ENCODE data around the gene ADRM1. TPM values are rescaled to one million over a fixed set of nuclear protein-coding genes. Genes with fewer than 3 reads are reported as not detected.

ADRM1 gene, protein sequence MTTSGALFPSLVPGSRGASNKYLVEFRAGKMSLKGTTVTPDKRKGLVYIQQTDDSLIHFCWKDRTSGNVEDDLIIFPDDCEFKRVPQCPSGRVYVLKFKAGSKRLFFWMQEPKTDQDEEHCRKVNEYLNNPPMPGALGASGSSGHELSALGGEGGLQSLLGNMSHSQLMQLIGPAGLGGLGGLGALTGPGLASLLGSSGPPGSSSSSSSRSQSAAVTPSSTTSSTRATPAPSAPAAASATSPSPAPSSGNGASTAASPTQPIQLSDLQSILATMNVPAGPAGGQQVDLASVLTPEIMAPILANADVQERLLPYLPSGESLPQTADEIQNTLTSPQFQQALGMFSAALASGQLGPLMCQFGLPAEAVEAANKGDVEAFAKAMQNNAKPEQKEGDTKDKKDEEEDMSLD
- polyA plus RNA-seq (2011; rRNA removed) (58.5 and 80.7 TPM in 2 replicates), polyA minus RNA-seq (2011; rRNA and poly(A)+ RNA removed) (35.2 and 42.5 TPM in 2 replicates)

DNA sequence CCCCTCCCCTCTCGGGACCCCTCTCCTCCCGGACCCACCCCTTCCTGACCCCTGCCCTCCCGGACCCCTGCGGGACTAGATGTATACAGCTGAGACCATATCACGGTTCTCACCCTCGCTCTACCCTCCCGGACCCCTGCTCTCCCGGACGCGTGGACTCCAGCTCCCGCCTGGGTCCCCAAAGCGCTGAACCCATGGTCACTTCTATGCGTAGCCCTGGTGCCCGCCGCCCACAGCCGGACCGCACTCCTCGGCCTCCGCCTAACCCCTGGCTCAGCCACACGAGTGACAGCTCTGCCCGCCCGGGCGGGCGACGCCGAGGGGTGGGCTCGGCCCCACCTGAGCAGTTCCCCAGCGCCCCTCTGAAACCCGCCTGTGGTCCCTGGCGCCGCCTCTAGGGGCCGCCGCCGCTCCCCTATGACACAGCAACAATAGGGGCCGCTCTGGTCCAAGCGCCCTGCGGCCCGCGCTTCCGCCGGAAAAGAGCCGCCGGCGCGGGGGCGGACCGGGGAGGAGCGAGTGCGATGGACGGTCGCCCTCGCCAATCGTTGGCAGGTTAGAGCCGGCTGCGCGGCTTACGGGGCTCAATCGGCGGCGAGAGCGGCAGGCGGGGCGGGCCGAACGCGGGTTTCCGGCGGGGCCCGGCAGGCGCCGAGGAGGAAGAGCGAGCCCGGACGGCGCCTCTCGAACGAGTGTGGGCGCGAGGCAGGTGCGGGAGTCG is at the start of gene ADRM1:
ADRM1 (plus strand) TSS at position 657 of the 721 bp plus-strand sequence. CDS start 572 bp downstream, outside the sequence.
- Histone ChIP-seq H3K27me3 (ENCODE audit: control insufficient read depth, insufficient read depth, low read length) (no peaks in the 10 kb centered on the region), H3K4me3 (ENCODE audit: low read depth, low read length) (peak within 1 kb of the TSS; percentile 86), H3K9me3 (ENCODE audit: control insufficient read depth, insufficient read depth, low read length) (no peaks in the 10 kb centered on the region; the same call in 1 of the 2 replicates), H3K27ac (ENCODE audit: low read depth, low read length) (peak within 1 kb of the TSS; percentile 95)
- TF ChIP-seq, protein P1, sequence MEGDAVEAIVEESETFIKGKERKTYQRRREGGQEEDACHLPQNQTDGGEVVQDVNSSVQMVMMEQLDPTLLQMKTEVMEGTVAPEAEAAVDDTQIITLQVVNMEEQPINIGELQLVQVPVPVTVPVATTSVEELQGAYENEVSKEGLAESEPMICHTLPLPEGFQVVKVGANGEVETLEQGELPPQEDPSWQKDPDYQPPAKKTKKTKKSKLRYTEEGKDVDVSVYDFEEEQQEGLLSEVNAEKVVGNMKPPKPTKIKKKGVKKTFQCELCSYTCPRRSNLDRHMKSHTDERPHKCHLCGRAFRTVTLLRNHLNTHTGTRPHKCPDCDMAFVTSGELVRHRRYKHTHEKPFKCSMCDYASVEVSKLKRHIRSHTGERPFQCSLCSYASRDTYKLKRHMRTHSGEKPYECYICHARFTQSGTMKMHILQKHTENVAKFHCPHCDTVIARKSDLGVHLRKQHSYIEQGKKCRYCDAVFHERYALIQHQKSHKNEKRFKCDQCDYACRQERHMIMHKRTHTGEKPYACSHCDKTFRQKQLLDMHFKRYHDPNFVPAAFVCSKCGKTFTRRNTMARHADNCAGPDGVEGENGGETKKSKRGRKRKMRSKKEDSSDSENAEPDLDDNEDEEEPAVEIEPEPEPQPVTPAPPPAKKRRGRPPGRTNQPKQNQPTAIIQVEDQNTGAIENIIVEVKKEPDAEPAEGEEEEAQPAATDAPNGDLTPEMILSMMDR (IDR thresholded peaks at IDR 0.05; ENCODE audit: low read depth, low read length): peak; percentile 88
- peak; percentile 91 for DNase-seq (ENCODE audit: low read depth, low spot score)
- POLR2A ChIA-PET: interaction anchor here (0.6 to 1.1 kb wide), 5 partner anchors 62 to 491 kb away, joined by 3 to 12 read pairs (median 3); partner anchors contain the start of gene RPS21
- CTCF ChIA-PET: interaction anchor here (0.5 to 2.5 kb wide), 19 partner anchors 12 to 864 kb away, joined by 3 to 50 read pairs (median 4); no protein-coding TSS in a partner anchor

DNA sequence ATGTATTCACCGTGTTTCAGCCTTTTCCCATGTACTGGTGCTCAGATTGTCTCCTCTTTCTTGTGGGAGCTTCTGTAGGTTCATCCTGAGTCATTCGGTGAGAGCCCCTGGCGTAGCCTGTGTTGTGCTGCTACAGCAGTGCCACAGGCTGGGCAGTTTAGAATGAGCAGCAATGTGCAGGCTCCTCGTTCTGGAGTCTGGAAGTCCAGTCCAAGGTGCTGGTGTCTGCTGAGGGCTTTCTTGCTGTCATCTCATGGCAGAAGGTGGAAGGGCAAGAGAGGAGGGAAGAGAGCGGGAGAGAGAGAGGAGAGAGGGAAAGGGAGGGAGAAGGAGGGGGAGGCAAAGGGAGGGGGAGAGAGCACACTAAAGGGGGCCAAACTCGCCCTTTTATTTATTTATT is 49.4 kb upstream of the ADRM1 start:
- CTCF ChIA-PET: no interaction called here

DNA sequence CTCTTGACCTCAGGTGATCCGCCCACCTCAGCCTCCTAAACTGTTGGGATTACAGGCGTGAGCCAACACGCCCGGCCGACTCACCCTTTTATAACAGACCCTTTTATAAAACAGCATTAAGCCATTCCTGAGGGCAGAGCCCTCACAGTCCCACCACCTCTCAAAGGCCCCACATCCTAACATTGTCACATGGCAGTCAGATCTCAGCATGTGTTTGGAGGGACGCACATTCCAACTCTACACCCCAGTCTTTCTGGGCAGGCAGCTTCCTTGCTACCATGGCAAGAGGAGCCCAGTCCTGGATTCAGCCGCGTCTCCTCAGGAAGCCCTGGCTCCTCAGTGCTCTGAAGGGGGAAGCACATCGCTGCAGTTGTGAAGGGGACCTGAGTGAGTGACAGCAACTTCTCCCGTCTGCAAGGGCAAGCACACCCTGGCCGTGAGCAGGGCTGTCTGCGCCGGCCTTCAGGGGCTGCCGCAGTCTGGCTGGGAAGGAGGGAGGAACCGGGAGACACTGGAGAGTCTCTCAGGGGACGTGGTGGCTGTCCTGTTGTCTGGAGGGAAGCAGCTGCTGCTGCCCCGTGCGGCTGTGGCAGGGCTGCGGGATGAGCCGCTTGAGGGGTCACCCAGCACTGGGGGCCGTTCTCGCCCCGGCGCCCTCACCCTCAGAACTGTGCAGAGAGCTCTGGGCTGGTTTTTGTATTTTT is 48.6 kb upstream of the ADRM1 start:
- POLR2A ChIA-PET: no interaction called here
- no peak overlapping the region for H3K27ac ChIP-seq (ENCODE audit: low read depth, low read length)
- H3K4me3 ChIP-seq (ENCODE audit: low read depth, low read length): no peak overlapping the region
- DNase-seq (ENCODE audit: low read depth, low spot score): no peak
- no peaks in the 10 kb centered on the region for H3K27me3 ChIP-seq (ENCODE audit: control insufficient read depth, insufficient read depth, low read length)
- peaks cover 5% of the 10 kb centered on the region; the same call in 1 of the 2 replicates for H3K9me3 ChIP-seq (ENCODE audit: control insufficient read depth, insufficient read depth, low read length)
- TF ChIP-seq, protein P1 (IDR thresholded peaks at IDR 0.05; ENCODE audit: low read depth, low read length): no peak
- CTCF ChIA-PET: no interaction called here

More for the DNA sequence above, 49.4 kb upstream of the ADRM1 start:
- TF ChIP-seq, protein P1 (IDR thresholded peaks at IDR 0.05; ENCODE audit: low read depth, low read length): no peak
- H3K4me3 ChIP-seq (ENCODE audit: low read depth, low read length): no peak overlapping the region
- H3K9me3 ChIP-seq (ENCODE audit: control insufficient read depth, insufficient read depth, low read length): peaks cover 5% of the 10 kb centered on the region; the same call in 1 of the 2 replicates
- POLR2A ChIA-PET: no interaction called here
- no peak overlapping the region for H3K27ac ChIP-seq (ENCODE audit: low read depth, low read length)
- no peaks in the 10 kb centered on the region for H3K27me3 ChIP-seq (ENCODE audit: control insufficient read depth, insufficient read depth, low read length)
- no peak for DNase-seq (ENCODE audit: low read depth, low spot score)

DNA sequence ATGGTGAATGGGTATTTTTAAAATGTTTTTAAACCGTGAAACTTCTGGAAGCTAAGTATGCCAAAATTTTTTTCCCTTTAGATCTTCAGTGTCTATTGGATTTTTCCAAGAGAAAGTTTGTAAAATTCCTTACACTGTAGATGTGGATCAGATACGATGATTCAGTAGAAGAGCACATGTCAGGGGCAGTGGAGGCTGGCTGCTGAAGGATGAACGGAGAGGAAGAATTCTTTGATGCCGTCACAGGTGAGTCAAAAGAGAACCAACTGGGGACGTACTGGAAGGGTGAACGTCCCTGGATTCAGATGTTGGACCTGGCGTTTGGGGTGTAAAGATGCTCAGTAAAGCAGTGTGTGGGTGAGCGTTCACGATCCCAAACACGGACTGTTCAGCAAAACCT is 46.8 kb upstream of the ADRM1 start:
- Histone ChIP-seq H3K4me3 (ENCODE audit: low read depth, low read length) (no peak overlapping the region), H3K27ac (ENCODE audit: low read depth, low read length) (no peak overlapping the region), H3K9me3 (ENCODE audit: control insufficient read depth, insufficient read depth, low read length) (peaks cover 5% of the 10 kb centered on the region; the same call in 1 of the 2 replicates), H3K27me3 (ENCODE audit: control insufficient read depth, insufficient read depth, low read length) (no peaks in the 10 kb centered on the region)
- CTCF ChIA-PET: interaction anchor here (1.1 kb wide), 1 partner anchor 46 kb away, joined by 3 read pairs; no protein-coding TSS in a partner anchor
- POLR2A ChIA-PET: no interaction called here
- no peak for DNase-seq (ENCODE audit: low read depth, low spot score)
- TF ChIP-seq, protein P1 (IDR thresholded peaks at IDR 0.05; ENCODE audit: low read depth, low read length): no peak

Measured in AG04450 (cell line).